ENCODE measurements around the gene CHODL. TPM values are rescaled to one million over a fixed set of nuclear protein-coding genes. Genes with fewer than 3 reads are reported as not detected.

CHODL gene
- total RNA-seq, 4 donors from 2014 or later: 0.48 to 9.5 (median 2.9) TPM

DNA sequence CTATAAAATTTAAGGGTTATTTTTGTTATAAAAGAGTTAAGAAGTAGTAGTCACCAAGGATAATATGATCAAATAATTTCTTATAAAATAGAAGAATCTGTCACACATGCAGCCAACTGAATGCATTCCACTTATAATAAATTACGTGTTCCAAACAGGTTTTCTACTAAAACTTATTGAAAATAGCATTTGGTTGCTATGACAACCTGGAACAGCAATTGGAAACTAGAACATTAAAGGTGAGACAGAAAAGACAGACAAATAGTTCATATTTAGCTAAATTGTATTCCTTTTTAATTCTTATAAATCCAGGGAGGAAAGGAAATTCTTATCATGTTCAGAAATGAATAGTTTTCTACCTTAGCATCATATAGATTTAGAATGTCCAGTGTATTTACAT is 9.1 kb upstream of the CHODL start:
- TF ChIP-seq, protein P1, sequence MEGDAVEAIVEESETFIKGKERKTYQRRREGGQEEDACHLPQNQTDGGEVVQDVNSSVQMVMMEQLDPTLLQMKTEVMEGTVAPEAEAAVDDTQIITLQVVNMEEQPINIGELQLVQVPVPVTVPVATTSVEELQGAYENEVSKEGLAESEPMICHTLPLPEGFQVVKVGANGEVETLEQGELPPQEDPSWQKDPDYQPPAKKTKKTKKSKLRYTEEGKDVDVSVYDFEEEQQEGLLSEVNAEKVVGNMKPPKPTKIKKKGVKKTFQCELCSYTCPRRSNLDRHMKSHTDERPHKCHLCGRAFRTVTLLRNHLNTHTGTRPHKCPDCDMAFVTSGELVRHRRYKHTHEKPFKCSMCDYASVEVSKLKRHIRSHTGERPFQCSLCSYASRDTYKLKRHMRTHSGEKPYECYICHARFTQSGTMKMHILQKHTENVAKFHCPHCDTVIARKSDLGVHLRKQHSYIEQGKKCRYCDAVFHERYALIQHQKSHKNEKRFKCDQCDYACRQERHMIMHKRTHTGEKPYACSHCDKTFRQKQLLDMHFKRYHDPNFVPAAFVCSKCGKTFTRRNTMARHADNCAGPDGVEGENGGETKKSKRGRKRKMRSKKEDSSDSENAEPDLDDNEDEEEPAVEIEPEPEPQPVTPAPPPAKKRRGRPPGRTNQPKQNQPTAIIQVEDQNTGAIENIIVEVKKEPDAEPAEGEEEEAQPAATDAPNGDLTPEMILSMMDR (IDR thresholded peaks at IDR 0.05): no peak
- ATAC-seq (ENCODE audit: low FRiP score) (no peak), DNase-seq (ENCODE audit: low spot score) (no peak)

DNA sequence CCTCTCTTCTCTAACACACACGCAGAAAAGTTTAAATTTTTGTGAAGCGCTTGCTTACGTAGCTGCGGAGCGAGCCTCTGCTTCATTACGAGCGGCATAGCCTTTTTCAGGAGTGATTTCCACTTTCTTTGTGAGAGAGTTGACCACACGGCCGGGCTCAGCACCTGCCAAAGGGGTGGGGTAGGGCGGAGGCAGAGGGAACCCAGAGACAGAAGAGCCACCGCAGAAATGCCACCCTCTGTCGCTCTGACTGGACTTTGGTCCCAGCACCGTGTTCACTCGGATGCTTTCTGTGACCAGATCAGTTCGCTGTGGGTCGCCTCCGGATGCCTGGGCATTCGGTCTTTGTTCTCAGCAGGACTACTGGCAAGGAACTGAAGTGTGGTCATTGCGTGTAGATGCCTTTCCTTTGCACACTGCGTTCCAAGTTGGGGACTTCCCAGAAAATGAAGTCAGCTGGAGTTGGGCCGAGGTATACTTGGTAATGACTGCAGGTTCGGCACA is 883 bp downstream of the CHODL start:
- ATAC-seq (ENCODE audit: low FRiP score): peak; percentile 44
- TF ChIP-seq, protein P1 (IDR thresholded peaks at IDR 0.05): no peak
- DNase-seq (ENCODE audit: low spot score): no peak

GRCh38 chr21:18248171-18248570 is 3.5 kb downstream of the CHODL start:
- DNase-seq (ENCODE audit: low spot score) (no peak), ATAC-seq (ENCODE audit: low FRiP score) (no peak)
- TF ChIP-seq, protein P1 (IDR thresholded peaks at IDR 0.05): no peak

GRCh38 chr21:18249672-18250071 is 5.0 kb downstream of the CHODL start:
- TF ChIP-seq, protein P1 (IDR thresholded peaks at IDR 0.05): no peak
- no peak for DNase-seq (ENCODE audit: low spot score)

GRCh38 chr21:18251065-18251464 is 6.4 kb downstream of the CHODL start:
- TF ChIP-seq, protein P1 (IDR thresholded peaks at IDR 0.05): no peak
- ATAC-seq (ENCODE audit: low FRiP score) (no peak), DNase-seq (ENCODE audit: low spot score) (no peak)

More at GRCh38 chr21:18249672-18250071, 5.0 kb downstream of the CHODL start:
- ATAC-seq (ENCODE audit: low FRiP score): no peak

GRCh38 chr21:18252256-18252655 is 7.6 kb downstream of the CHODL start:
- TF ChIP-seq, protein P1 (IDR thresholded peaks at IDR 0.05): no peak
- DNase-seq (ENCODE audit: low spot score) (no peak), ATAC-seq (ENCODE audit: low FRiP score) (no peak)

- TF ChIP-seq, protein P1 (IDR thresholded peaks at IDR 0.05): no peak
- DNase-seq (ENCODE audit: low spot score) (no peak), ATAC-seq (ENCODE audit: low FRiP score) (no peak)
Observed at GRCh38 chr21:18252680-18253079, 8.0 kb downstream of the CHODL start.

Measured in omental fat pad (tissue), 4 donors.